ENCODE results near the gene ATP12A.

- no peak for TF ChIP-seq EZH2 (optimal IDR thresholded peaks at IDR 0.05; ENCODE audit: low read depth, low read length)
- no peak for TF ChIP-seq CTCF (IDR thresholded peaks at IDR 0.05; ENCODE audit: low read length)
Measured at GRCh38 chr13:24741791-24742190, 61.6 kb downstream of the ATP12A start.
